ENCODE measurements around the gene GPR153. TPM values are rescaled to one million over a fixed set of nuclear protein-coding genes. Genes with fewer than 3 reads are reported as not detected.

Gene GPR153
- total RNA-seq, 4 donors from 2014 or later, result 6.2 to 17.3 (median 11.7) TPM

DNA sequence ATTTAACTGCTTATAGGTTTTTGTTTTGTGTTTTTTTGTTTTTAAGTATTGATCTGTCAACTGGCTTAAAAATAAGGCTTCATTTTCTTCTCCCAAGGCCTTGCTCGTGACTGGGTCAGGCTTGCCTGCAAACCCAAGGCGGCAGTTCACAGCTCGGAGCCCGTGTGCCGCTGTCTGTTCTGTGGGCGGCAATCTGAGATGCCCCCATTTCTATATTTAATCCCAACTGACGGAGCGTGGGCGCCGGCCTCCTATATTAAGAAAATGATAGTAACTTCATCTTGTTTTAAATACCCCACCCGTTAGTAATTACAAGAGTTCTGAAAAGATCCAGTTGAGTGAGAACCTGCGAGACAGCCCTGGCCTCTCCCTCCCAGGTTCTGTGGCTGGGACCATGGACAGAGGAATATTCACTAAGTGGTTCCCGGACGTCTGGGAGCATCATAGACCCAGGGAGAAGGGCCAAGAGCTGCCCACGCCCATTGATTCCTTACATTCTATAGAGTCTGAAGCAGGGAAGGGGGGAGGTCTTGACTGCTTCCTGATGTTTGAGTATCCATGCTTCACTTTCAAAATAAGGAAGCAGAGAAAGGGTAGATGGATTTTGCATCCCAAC is 42.6 kb upstream of the GPR153 start:
- 79 to 89% methylated on average over 15 of the region's 15 CpGs for WGBS, 2 donors
- intact Hi-C loops (cut with DNase I; ENCODE audit: low total_unique reads), result no loop called here
- H3K4me3 ChIP-seq (ENCODE audit: low read depth, poor library complexity, severe bottlenecking), result no peak overlapping the region
- TF ChIP-seq, protein P1, sequence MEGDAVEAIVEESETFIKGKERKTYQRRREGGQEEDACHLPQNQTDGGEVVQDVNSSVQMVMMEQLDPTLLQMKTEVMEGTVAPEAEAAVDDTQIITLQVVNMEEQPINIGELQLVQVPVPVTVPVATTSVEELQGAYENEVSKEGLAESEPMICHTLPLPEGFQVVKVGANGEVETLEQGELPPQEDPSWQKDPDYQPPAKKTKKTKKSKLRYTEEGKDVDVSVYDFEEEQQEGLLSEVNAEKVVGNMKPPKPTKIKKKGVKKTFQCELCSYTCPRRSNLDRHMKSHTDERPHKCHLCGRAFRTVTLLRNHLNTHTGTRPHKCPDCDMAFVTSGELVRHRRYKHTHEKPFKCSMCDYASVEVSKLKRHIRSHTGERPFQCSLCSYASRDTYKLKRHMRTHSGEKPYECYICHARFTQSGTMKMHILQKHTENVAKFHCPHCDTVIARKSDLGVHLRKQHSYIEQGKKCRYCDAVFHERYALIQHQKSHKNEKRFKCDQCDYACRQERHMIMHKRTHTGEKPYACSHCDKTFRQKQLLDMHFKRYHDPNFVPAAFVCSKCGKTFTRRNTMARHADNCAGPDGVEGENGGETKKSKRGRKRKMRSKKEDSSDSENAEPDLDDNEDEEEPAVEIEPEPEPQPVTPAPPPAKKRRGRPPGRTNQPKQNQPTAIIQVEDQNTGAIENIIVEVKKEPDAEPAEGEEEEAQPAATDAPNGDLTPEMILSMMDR (IDR thresholded peaks at IDR 0.05), result no peak
- no peak for TF ChIP-seq POLR2A (IDR thresholded peaks at IDR 0.05)
- DNase-seq (ENCODE audit: low spot score in 2 of 2), result no peak

DNA sequence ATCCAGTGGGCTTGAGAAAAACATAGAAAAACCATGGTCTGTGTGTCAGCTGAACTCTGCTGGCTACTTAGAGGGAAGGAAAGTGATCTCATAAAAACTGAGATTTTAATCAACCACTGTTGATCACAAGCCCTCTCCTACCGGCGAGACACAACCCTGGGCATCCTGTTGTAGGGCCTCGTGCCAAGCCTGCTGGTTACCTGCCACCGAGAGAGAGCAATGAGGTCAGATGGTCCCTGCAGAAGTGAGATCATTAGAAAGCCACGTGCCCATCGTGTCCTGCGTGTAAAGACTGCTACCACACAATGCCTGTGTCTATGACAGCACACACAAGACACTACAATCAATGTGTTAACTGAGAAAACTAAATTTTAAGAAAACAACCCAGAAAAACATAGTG is 41.7 kb upstream of the GPR153 start:
- DNase-seq (ENCODE audit: low spot score in 2 of 2), result no peak

DNA sequence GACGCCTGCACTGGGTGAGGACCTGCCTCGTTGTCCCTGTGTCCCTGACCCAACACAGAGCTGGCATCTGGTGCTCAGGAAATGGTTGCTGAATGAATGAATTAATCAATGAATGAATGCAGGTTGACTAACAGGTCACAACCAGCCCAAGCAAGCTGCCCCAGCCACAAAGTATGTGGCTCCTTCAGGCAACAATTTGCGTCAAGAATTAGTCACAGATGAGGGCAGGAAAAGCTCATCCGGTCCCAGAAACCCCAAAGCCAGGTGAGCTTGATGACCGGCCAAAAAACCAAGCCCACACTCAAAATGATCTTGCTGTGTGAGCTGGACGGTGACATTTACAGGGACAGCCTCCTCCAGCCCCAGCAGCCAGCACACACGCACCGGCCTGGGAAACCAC is 40.6 kb upstream of the GPR153 start:
- TF ChIP-seq, protein P1 (IDR thresholded peaks at IDR 0.05), result no peak
- TF ChIP-seq POLR2A (IDR thresholded peaks at IDR 0.05), result no peak

More for the DNA sequence above, 41.7 kb upstream of the GPR153 start:
- H3K4me3 ChIP-seq (ENCODE audit: low read depth, poor library complexity, severe bottlenecking), result no peak overlapping the region
- intact Hi-C loops (cut with DNase I; ENCODE audit: low total_unique reads), result no loop called here
- TF ChIP-seq, protein P1 (IDR thresholded peaks at IDR 0.05), result no peak
- no peak for TF ChIP-seq POLR2A (IDR thresholded peaks at IDR 0.05)
- 44 to 51% methylated on average over 7 of the region's 7 CpGs for WGBS, 2 donors

DNA sequence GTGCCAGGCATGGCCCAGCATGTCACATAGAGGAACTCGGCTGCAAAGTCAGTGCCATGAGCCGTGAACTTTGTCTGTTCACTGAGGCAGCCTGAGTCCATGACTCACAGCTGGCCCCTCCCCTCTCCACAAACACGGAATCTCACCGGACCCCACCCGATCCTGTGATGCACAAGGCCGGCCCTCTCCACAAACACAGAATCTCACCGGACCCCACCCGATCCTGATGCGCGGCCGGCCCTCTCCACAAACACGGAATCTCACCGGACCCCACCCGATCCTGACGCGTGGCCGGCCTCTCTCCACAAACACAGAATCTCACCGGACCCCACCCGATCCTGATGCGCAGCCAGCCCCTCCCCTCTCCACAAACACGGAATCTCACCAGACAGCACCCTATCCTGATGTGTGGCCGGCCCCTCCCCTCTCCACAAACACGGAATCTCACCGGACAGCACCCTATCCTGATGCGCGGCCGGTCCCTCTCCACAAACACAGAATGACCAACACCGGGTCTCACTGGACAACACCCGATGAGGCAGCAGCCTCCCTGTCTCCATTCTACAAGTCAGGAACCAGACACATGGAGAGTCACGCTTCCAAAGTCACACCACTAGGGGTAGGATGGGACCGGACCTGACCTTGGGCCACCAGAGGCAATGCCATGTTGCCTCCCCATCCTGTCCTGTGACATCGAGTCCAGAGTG is 39.6 kb upstream of the GPR153 start:
- intact Hi-C loops (cut with DNase I; ENCODE audit: low total_unique reads), result no loop called here
- TF ChIP-seq POLR2A (IDR thresholded peaks at IDR 0.05), result no peak
- TF ChIP-seq, protein P1 (IDR thresholded peaks at IDR 0.05), result no peak
- no peak overlapping the region for H3K4me3 ChIP-seq (ENCODE audit: low read depth, poor library complexity, severe bottlenecking)
- WGBS, 2 donors, result 67 to 78% methylated on average over 29 to 32 of the region's 32 CpGs
- no peak for DNase-seq (ENCODE audit: low spot score in 2 of 2)

More for the DNA sequence above, 40.6 kb upstream of the GPR153 start:
- DNase-seq (ENCODE audit: low spot score in 2 of 2), result no peak
- no peak overlapping the region for H3K4me3 ChIP-seq (ENCODE audit: low read depth, poor library complexity, severe bottlenecking)
- WGBS, 2 donors, result 83 to 84% methylated on average over 8 of the region's 8 CpGs
- intact Hi-C loops (cut with DNase I; ENCODE audit: low total_unique reads), result no loop called here

DNA sequence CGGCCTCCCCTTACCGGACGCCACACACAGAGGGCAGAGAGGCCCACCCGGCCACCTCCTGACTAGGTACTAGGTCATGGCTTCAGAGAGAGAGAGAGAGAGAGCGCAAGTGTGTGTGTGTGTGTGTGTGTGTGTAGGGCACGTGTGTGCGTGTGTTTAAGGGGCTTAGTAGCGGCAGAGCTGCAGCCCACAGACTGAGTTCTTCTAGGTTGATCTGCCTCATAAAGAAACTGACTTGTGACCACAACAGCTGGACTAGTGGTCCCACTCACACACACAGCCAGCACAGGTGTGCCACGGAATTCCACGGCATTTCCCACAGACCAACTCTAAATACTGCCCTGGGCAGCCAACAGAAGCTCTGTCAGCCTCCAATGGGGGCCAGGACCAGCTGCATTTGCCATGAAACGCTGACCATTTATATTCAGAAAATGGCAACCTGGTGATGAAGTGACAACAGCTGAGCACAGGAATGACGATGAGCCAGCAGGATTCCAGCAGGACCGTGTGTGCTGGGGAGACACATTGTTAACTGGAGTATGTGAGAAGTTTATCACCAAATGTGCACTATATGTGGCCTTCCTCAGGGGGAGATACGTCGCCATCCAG is 38.8 kb upstream of the GPR153 start:
- intact Hi-C loops (cut with DNase I; ENCODE audit: low total_unique reads), result no loop called here
- no peak overlapping the region for H3K4me3 ChIP-seq (ENCODE audit: low read depth, poor library complexity, severe bottlenecking)
- 95 to 98% methylated on average over 15 of the region's 15 CpGs for whole genome bisulfite sequencing, 2 donors
- TF ChIP-seq, protein P1 (IDR thresholded peaks at IDR 0.05), result no peak
- no peak for TF ChIP-seq POLR2A (IDR thresholded peaks at IDR 0.05)
- no peak for DNase-seq (ENCODE audit: low spot score in 2 of 2)

Data from lower leg skin (tissue), 4 donors.